GM18520 (cell line): Measurements from ENCODE around the gene SNRNP48.

Experiments used
- ATAC-seq: cut with Tn5 transposase; IDR thresholded peaks from one replicate; pipeline ENCODE4 v1.9.1; 2021; ENCODE audit not compliant: unreplicated experiment

Gene SNRNP48

DNA sequence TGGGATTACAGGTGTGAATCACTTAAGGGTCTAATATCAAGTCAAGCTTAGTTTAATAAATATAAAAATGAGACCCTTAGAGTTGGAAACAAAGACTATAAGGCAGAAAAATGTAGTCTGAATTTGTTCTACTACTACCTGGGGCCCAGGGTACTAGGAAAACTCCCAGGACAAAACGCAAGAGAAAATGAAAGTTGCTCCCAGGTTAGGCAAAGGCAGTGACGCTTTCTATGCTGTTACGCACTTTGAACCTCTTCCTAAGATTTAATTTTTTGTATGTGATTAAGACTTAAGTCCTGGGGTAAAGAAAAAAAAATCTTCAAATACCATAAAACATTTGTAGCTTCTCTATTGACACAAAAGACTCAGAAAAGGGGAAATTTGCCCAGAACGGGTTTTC is 31.2 kb upstream of the SNRNP48 start:
- no peak for ATAC-seq

DNA sequence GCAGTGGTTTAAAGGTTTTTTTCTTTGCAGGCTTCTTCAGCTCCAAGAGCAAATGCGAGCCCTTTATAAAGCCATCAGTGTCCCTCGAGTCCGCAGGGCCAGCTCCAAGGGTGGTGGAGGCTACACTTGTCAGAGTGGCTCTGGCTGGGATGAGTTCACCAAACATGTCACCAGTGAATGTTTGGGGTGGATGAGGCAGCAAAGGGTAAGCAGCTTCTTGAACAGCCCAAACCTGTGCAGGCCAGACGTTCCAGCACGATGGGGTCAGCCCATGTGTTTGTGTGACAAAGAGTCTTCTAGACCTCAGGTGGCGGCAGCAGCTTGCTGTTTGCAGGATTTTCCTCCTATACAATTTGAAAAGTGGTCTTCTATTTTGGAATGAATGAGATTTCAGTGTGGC is 30.8 kb upstream of the SNRNP48 start:
- no peak for ATAC-seq

DNA sequence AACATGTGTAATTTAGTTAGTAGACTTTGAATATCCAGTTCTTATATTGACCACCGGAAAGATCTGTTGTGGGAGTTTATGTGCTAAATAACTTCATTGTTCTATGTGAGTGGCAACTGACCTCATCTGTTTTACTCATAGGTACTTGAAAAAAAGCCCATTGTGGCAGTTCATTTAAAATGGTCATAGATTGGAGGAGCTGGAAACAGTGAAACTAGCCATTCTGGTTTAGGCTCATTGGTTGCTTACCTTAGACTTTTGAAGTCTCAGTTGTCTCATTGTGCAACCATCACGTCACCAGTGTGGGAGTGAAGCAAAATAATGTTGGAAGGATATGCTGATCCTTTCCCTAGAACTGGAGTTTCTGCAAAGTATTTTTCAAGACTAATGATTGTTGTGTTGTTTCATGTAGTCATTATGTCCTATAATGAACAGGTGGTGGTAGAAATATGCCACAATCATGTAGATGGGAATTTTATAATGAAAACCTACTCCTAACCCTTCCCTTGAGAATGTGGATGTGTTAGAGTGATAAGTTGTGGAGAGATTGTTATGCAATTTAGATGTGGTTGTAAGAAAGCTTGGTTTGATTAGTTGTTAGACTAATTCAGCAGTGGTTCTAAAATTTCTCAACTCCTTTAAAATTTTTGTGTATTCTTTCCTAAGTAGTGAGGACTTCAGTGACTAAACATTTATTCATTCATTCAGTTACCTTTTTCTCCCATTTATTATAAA is 30.2 kb upstream of the SNRNP48 start:
- ATAC-seq, result no peak

DNA sequence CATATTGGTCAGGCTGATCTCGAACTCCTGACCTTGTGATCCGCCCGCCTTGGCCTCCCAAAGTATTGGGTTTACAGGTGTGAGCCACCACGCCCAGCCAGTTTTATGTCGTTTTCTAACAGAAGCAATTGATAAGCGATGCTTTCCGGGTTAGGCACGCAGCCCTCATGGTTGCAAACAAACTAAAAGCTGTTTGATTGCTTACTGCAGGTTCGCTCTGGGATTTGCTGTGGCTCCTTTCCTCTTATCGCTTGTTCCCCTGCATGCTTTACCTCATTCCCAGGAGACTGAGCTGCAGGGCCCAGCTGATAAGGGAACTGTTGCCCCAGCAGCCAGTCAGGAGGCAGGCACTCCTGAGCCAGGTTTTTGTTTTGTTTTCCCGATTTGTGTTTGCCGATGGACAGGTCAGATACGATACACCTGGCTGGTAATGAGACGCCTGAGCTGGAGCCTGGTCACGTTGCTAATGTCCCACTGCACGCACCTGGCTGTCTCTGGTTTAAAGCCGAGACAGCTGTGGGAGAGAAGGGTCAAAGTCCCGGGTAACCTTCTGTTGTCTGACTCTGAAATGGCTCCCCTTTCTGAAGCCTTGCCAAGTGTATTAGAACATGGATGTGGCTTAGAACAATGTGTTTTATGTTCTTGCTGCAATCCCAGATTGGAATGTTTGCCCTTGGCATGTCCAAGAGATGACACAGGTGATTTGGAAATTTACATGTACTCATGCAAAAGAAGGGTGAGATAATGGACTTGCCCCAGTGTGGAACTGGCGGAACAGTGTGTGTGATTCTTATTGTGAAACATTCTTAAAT is 28.6 kb upstream of the SNRNP48 start:
- no peak for ATAC-seq

DNA sequence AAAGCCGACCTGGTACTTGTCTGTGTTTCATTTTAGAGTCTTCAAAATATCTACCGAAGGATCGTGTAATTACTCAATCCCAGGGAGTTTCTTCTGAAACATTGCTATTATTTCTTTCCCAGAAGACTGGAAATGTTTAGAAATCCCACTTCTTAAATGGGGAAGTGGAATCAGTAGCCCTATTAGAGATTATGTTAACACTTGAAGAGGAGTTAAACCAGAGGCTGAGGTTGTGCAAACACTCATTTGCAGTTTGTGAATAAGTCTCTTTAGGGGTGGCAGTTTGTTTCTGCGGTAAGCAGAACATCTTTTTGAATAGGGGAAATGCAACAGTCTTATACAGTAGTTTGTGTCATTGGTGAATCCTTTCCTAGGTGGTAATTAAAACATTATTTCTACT is 27.2 kb upstream of the SNRNP48 start:
- ATAC-seq, result no peak

DNA sequence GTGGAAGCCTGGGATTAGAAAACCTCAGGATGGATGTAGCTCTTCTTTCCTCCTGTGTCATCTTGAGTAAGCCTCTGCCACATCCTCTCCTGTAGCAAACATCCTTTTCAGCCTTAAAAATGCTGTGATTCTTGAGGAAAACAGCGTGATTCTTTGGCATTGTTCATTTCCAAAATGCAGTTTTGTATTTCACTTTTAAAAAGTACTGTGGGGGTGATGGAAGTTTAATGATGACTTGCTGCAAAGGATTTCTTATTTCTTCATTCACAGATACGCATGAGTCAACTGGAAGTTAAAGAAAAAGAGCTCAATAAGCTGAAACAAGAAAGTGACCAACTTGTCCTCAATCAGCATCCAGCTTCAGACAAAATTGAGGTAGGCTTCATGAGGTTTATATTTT is 23.9 kb upstream of the SNRNP48 start:
- no peak for ATAC-seq

DNA sequence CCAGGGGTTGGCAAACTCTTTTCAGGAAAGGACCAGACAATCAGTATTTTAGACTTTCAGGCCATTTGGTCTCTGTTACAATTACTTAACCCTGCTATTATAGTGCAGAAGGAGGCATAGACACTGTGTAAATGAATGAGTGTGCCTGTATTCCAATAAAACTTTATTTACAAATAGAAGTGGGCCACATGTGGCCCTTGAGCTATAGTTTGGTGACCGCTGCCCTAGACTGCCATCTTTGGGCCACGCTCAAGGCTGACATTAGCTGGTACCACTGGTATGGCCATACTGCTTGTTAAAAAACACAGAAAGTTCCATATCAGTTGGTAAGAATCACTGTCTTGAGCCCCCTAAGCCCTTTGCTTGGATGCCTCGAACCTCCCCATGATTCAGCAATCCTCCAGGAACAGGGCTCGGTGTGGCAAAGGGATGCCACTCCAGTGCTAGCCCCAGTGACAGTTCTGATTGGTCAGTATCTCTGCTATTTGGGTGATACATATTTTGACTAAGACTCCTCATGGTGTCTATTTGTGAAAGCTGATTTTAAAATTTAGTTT is 23.3 kb upstream of the SNRNP48 start:
- ATAC-seq, result no peak

DNA sequence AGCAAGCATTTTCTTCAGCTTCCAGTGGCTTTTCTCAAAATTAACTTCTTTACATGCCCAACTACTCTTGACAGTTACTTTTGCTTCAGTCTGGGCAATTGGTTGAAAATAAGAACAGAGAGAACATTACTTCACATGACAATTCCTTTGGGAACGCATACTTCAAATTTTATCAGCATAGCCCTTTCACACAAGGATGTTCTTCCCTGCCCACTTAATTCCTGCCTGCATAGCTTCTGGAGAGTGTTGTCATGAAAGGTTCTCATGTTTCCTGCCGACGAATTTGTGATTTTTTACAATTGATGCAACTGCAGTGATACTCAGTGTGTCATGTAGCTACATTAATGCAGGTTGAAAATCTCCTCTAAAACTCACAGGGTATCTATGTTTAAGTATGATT is 22.0 kb upstream of the SNRNP48 start:
- ATAC-seq, result no peak

DNA sequence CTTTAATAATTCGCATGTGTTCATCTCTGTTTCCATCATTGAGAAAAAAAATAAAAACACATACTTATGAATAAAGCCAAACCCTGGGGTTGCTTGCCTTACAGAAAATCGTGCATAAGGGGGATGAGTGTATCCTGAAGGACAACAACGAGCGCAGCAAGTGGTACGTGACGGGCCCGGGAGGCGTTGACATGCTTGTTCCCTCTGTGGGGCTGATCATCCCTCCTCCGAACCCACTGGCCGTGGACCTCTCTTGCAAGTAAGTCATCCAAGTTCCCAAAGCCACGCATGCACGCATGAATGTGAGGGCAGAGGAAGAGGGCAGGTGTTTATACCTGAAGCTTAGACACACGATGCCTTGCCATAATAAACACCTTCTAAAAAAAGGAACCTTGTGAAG is 20.9 kb upstream of the SNRNP48 start:
- no peak for ATAC-seq

DNA sequence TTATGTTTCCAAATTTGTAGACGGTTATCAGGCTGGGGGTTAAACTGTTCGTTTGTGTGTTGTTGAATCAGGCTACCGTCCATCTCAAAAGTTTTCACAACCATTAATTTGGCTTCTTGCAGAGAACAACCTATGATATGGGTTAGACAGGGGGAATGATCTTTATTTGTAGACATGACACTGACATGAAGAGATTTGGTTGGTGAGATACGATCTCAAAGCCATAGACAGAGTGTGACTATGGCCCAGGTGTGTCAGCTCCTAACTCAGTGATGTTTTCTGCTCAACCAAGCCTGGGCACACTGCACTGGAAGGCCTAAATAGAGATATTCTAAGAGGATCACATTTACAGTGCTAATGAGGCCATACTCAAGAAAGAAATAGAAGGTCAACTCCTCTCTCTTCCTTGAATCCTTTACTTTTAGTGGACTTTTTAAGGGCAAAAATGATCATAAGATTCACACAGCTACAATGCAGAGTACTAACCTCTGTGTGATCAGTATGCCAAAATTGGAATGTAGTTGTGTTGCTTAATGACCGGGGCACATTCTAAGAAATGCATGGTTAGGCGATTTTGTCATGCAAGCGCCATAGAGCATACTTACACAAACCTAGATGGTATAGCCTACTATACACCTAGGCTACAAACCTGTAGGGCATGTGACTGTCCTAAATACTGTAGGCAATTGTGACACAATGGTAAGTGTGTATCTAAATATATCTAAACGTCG is 17.6 kb upstream of the SNRNP48 start:
- no peak for ATAC-seq

DNA sequence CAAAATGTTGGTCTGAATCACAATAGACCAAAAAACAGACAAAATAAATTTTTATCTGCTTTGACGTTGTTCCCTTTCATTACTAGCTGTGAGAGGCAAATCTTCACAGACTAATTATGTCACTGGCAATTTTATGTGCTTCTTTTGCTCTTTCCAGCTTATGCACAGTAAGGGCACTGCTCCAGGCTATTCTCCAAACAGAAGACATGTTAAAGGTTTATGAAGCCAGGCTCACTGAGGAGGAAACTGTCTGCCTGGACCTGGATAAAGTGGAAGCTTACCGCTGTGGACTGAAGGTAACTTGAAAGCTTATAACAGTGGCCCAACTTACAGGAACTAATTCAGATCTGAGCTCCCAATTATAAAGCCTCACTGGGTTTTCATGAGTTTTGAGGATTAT is 15.5 kb upstream of the SNRNP48 start:
- no peak for ATAC-seq

DNA sequence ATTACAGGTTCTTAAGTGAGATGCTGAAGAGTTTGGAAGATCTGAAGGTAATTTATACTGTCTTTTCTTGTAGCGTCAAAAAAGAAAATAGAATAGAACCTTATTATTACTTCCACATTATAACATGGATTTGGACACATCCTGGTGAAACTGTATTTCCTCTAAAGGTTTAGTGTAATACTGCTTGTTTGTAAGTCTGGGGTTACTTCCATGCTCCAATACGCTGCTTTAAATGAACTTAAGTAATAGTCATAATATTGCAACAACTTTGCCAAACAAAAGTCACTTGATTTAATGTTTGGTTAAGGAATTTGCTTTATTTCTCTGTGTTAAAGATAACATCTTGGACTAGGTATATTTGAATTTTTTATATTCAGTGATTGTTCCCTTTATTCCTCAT is 11.5 kb upstream of the SNRNP48 start:
- no peak for ATAC-seq

DNA sequence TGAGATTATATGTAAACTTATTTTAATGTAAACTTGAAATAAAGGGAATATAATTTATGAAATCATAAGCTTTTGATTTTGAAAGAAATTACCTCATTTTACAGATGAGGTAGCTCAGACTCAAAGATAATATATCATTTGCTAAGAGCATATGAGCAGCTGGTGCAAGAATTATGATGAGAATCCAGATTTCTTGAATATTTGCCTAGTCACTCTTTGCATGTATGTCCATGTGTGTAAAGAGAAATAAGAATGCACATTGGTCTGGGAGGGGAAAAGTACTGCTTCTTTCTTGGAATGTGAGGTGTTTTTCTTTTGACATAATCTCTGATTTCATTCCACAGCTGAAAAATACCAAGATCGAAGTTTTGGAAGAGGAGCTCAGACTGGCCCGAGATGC is 11.1 kb upstream of the SNRNP48 start:
- ATAC-seq, result no peak

DNA sequence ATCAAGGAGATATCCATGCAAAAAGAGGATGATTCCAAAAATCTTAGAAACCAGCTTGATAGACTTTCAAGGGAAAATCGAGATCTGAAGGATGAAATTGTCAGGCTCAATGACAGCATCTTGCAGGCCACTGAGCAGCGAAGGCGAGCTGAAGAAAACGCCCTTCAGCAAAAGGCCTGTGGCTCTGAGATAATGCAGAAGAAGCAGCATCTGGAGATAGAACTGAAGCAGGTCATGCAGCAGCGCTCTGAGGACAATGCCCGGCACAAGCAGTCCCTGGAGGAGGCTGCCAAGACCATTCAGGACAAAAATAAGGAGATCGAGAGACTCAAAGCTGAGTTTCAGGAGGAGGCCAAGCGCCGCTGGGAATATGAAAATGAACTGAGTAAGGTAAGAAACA is 10.1 kb upstream of the SNRNP48 start:
- ATAC-seq, result no peak

DNA sequence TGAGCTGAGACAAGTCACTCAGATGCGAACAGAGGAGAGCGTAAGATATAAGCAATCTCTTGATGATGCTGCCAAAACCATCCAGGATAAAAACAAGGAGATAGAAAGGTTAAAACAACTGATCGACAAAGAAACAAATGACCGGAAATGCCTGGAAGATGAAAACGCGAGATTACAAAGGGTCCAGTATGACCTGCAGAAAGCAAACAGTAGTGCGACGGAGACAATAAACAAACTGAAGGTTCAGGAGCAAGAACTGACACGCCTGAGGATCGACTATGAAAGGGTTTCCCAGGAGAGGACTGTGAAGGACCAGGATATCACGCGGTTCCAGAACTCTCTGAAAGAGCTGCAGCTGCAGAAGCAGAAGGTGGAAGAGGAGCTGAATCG is 9.5 kb upstream of the SNRNP48 start:
- ATAC-seq, result no peak

DNA sequence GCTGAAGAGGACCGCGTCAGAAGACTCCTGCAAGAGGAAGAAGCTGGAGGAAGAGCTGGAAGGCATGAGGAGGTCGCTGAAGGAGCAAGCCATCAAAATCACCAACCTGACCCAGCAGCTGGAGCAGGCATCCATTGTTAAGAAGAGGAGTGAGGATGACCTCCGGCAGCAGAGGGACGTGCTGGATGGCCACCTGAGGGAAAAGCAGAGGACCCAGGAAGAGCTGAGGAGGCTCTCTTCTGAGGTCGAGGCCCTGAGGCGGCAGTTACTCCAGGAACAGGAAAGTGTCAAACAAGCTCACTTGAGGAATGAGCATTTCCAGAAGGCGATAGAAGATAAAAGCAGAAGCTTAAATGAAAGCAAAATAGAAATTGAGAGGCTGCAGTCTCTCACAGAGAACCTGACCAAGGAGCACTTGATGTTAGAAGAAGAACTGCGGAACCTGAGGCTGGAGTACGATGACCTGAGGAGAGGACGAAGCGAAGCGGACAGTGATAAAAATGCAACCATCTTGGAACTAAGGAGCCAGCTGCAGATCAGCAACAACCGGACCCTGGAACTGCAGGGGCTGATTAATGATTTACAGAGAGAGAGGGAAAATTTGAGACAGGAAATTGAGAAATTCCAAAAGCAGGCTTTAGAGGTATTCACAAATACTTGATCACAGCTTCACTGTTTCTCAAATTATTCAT is 8.9 kb upstream of the SNRNP48 start:
- no peak for ATAC-seq

DNA sequence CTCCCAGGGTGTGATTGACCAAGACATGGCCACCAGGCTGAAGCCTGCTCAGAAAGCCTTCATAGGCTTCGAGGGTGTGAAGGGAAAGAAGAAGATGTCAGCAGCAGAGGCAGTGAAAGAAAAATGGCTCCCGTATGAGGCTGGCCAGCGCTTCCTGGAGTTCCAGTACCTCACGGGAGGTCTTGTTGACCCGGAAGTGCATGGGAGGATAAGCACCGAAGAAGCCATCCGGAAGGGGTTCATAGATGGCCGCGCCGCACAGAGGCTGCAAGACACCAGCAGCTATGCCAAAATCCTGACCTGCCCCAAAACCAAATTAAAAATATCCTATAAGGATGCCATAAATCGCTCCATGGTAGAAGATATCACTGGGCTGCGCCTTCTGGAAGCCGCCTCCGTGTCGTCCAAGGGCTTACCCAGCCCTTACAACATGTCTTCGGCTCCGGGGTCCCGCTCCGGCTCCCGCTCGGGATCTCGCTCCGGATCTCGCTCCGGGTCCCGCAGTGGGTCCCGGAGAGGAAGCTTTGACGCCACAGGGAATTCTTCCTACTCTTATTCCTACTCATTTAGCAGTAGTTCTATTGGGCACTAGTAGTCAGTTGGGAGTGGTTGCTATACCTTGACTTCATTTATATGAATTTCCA is 4.6 kb upstream of the SNRNP48 start:
- no peak for ATAC-seq

DNA sequence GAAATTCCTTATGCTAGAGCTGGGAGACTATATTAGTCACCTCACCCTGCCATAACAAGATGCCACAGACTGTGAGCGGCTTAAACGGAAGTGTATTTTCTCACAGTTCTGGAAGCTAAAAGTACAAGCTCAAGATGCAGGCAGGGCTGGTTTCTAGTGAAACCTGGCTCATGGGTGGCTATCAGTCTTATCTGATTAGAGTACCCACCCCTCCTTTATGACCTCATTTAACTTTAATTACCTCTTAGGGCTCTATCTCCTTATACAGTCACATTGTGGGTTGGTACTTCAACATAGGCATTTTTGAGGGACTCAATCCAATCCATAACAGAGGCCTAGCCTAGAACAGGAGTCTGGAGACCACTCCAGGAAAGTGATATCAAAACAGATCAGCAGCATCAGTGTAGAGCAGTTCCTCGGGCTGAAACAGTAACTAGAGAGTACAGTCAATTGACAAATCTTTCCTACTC is 2.3 kb upstream of the SNRNP48 start:
- ATAC-seq, result no peak

DNA sequence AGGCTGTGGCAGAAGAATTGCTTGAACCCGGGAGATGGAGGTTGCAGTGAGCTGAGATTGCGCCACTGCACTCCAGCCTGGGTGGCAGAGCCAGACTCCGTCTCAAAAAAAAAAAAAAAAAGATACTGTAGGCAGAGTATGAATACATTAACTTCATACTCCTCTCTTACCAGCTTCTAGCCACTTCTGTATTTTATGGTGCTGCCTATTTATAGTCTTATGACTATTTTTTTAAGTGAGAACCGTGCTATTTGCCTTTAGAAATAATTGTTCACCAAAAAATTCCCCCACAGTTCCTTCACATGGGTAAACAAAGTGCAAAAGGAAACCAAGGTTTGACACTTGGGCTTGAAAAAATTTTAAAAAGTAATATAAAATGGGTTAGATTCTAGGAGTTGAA is 1.5 kb upstream of the SNRNP48 start:
- ATAC-seq, result no peak

DNA sequence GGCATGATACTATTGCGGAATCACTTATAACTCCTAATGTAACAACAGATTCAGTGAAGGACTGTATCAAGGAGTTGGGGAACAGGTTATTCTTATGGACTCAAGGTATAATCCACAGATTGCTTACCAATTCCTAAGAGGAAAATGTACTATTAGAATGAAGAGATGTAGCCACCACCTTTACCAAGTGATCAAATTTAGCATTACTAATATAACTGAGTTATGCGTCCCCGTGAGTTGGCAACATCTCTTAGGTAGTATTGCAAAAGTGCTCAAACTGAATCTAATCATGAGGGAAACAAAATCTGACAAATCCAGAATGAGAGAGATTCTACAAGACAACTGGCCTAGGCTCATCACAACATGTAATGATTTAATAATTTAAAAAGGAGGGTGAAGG is 777 bp upstream of the SNRNP48 start:
- no peak for ATAC-seq

DNA sequence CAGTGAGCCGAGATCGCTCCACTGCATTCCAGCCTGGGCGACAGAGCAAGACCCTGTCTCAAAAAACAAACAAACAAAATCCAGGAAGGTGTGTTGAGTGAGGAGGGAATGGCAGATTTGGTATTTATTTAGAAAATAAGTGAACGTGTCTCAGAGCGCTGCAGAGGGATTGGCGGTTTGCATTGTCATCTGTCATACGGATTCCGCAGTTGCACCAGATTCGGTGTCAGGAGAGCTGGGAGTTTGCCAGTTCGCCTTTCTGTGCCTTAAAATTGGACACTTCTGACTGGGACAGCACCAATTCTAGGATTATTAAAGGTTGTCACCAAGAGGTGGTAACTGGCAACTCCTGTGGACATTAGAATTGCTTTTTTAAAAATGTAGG is 912 bp downstream of the SNRNP48 start:
- no peak for ATAC-seq
